SK-N-SH treated with all-trans-retinoic acid at 6 μM for 48 hours (cell line): ENCODE results near the gene CDHR3.

ENCODE experiments used
- ARNTL ChIP-seq: fragments of 450-650 bp; formaldehyde crosslinking; IDR thresholded peaks from 2 replicates; pipeline ENCODE4 v1.5.0; 2020; ENCODE audit warnings: low read depth, mild to moderate bottlenecking, moderate library complexity, borderline replicate concordance
- ESRRG ChIP-seq: fragments of 250-450 bp; sonication (Bioruptor Pico); IDR thresholded peaks from 2 replicates; pipeline ENCODE4 v1.6.1; 2021; ENCODE audit warnings: mild to moderate bottlenecking
- ISL1 ChIP-seq: fragments of 250-450 bp; sonication (Bioruptor Pico); IDR thresholded peaks from 2 replicates; pipeline ENCODE4 v2.1.2; 2022; ENCODE audit warnings: mild to moderate bottlenecking, moderate library complexity
- OSR1 ChIP-seq: fragments of 250-450 bp; sonication (Bioruptor Pico); IDR thresholded peaks from 2 replicates; pipeline ENCODE4 v1.8.0; 2022; ENCODE audit warnings: moderate library complexity, mild to moderate bottlenecking, inconsistent platforms
- PPARA ChIP-seq: fragments of 250-450 bp; sonication (Bioruptor Pico); IDR thresholded peaks from 2 replicates; pipeline ENCODE4 v1.5.0; 2020; ENCODE audit warnings: mild to moderate bottlenecking, borderline replicate concordance
- RARB ChIP-seq: fragments of 250-450 bp; sonication (Bioruptor Pico); IDR thresholded peaks from 2 replicates; pipeline ENCODE4 v1.8.0; 2021; ENCODE audit warnings: mild to moderate bottlenecking, moderate library complexity
- TOX ChIP-seq: fragments of 250-450 bp; sonication (Bioruptor Pico); IDR thresholded peaks from 2 replicates; pipeline ENCODE4 v1.8.0; 2021; ENCODE audit warnings: mild to moderate bottlenecking, moderate library complexity, borderline replicate concordance
- ZFP3 ChIP-seq: fragments of 250-450 bp; sonication (Bioruptor Pico); IDR thresholded peaks from 2 replicates; pipeline ENCODE4 v1.5.0; 2020; ENCODE audit warnings: mild to moderate bottlenecking, moderate library complexity
- ZNF70 ChIP-seq: fragments of 450-650 bp; formaldehyde crosslinking; IDR thresholded peaks from 2 replicates; pipeline ENCODE4 v1.5.0; 2020; ENCODE audit warnings: mild to moderate bottlenecking, moderate library complexity
- ZNF8 ChIP-seq: fragments of 450-650 bp; formaldehyde crosslinking; IDR thresholded peaks from 2 replicates; pipeline ENCODE4 v1.5.0; 2020; ENCODE audit warnings: mild to moderate bottlenecking, moderate library complexity
- TF ChIP-seq, protein P1 (sequence below): fragments of 250-450 bp; sonication (Bioruptor Pico); IDR thresholded peaks from 2 replicates; pipeline ENCODE4 v1.8.0; 2020; ENCODE audit warnings: mild to moderate bottlenecking, moderate library complexity, borderline replicate concordance
- TF ChIP-seq, protein P2 (sequence below): fragments of 250-450 bp; sonication (Bioruptor Pico); IDR thresholded peaks from 2 replicates; pipeline ENCODE4 v1.5.1; 2020; ENCODE audit warnings: low read depth, mild to moderate bottlenecking, moderate library complexity
- TF ChIP-seq, protein P3 (sequence below): fragments of 250-450 bp; sonication (Bioruptor Pico); IDR thresholded peaks from 2 replicates; pipeline ENCODE4 v1.5.1; 2021; ENCODE audit warnings: mild to moderate bottlenecking, moderate library complexity

DNA sequence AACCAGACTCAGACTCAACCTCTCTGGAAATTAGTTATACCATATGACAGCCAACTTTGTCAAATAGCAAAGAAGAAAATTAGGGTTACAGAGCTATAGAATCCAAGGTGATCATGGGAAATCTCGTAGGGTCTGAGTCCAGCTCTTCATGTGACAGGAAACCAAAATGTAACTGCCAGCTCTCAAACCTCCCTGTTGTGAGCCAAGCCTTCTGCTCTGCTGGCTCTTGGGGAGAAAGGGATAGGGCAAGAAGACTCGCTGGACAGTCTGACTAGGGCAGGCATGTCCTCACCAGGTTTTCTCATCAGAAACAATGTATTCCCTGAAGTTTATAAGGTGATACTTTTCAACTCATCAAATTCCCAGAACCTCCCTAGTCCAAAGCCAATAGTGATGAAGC lies 63.0 kb downstream of the CDHR3 start:
- TF ChIP-seq, protein P1, sequence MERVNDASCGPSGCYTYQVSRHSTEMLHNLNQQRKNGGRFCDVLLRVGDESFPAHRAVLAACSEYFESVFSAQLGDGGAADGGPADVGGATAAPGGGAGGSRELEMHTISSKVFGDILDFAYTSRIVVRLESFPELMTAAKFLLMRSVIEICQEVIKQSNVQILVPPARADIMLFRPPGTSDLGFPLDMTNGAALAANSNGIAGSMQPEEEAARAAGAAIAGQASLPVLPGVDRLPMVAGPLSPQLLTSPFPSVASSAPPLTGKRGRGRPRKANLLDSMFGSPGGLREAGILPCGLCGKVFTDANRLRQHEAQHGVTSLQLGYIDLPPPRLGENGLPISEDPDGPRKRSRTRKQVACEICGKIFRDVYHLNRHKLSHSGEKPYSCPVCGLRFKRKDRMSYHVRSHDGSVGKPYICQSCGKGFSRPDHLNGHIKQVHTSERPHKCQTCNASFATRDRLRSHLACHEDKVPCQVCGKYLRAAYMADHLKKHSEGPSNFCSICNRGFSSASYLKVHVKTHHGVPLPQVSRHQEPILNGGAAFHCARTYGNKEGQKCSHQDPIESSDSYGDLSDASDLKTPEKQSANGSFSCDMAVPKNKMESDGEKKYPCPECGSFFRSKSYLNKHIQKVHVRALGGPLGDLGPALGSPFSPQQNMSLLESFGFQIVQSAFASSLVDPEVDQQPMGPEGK (CRISPR knock-in tag) = no peak
- TF ChIP-seq ARNTL (CRISPR knock-in tag) (no peak), RARB (CRISPR knock-in tag) (no peak), ZNF8 (CRISPR knock-in tag) (no peak), ESRRG (no peak), ISL1 (no peak), TOX (CRISPR knock-in tag) (no peak), ZFP3 (CRISPR knock-in tag) (no peak), ZNF70 (CRISPR knock-in tag) (no peak), OSR1 (CRISPR knock-in tag) (no peak), PPARA (CRISPR knock-in tag) (no peak)
- TF ChIP-seq, protein P2, sequence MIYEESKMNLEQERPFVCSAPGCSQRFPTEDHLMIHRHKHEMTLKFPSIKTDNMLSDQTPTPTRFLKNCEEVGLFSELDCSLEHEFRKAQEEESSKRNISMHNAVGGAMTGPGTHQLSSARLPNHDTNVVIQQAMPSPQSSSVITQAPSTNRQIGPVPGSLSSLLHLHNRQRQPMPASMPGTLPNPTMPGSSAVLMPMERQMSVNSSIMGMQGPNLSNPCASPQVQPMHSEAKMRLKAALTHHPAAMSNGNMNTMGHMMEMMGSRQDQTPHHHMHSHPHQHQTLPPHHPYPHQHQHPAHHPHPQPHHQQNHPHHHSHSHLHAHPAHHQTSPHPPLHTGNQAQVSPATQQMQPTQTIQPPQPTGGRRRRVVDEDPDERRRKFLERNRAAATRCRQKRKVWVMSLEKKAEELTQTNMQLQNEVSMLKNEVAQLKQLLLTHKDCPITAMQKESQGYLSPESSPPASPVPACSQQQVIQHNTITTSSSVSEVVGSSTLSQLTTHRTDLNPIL (CRISPR knock-in tag) = no peak
- TF ChIP-seq, protein P3, sequence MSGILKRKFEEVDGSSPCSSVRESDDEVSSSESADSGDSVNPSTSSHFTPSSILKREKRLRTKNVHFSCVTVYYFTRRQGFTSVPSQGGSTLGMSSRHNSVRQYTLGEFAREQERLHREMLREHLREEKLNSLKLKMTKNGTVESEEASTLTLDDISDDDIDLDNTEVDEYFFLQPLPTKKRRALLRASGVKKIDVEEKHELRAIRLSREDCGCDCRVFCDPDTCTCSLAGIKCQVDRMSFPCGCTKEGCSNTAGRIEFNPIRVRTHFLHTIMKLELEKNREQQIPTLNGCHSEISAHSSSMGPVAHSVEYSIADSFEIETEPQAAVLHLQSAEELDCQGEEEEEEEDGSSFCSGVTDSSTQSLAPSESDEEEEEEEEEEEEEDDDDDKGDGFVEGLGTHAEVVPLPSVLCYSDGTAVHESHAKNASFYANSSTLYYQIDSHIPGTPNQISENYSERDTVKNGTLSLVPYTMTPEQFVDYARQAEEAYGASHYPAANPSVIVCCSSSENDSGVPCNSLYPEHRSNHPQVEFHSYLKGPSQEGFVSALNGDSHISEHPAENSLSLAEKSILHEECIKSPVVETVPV (CRISPR knock-in tag) = no peak
